Smooth muscle cell (in vitro differentiated cells): Measurements from ENCODE around the gene KIFC1. TPM values are rescaled to one million over a fixed set of nuclear protein-coding genes. Genes with fewer than 3 reads are reported as not detected.
"Not testable (repeated sequence)": the region's sequence is repeated elsewhere in the genome, so short reads cannot be mapped to it uniquely, and the experiment has no call there.

Experiments
- DNase-seq: peaks from one replicate; lab custom pipeline; 2025; ENCODE audit not compliant: unreplicated experiment; lab: John Stamatoyannopoulos, UW
- H2AFZ ChIP-seq: fragments of 200-600 bp; sonication (generic); 2 replicates; pipeline ENCODE4 v1.6.0; 2016; ENCODE audit warnings: antibody characterized with exemption, low read depth, mild to moderate bottlenecking
- H3F3A ChIP-seq: fragments of 200-600 bp; sonication (generic); 2 replicates; pipeline ENCODE4 v1.6.0; 2017; ENCODE audit warnings: antibody characterized with exemption, low read depth
- H3K27ac ChIP-seq: fragments of 200-600 bp; sonication (generic); 2 replicates; pipeline ENCODE4 v1.5.1; 2016; ENCODE audit warnings: low read depth, mild to moderate bottlenecking
- H3K27me3 ChIP-seq: fragments of 200-600 bp; sonication (generic); 2 replicates; pipeline ENCODE4 v1.6.1; 2016; ENCODE audit warnings: low read depth, mild to moderate bottlenecking
- H3K36me3 ChIP-seq: fragments of 200-600 bp; sonication (generic); 2 replicates; pipeline ENCODE4 v1.5.1; 2016; ENCODE audit warnings: low read depth
- H3K4me1 ChIP-seq: fragments of 200-600 bp; sonication (generic); 2 replicates; pipeline ENCODE4 v1.5.1; 2016; ENCODE audit warnings: low read depth
- H3K4me2 ChIP-seq: fragments of 200-600 bp; sonication (generic); 2 replicates; pipeline ENCODE4 v1.6.0; 2016; ENCODE audit warnings: mild to moderate bottlenecking
- H3K4me3 ChIP-seq: fragments of 200-600 bp; sonication (generic); 2 replicates; pipeline ENCODE4 v1.5.1; 2016; ENCODE audit warnings: mild to moderate bottlenecking
- H3K79me2 ChIP-seq: fragments of 200-600 bp; sonication (generic); 2 replicates; pipeline ENCODE4 v1.6.0; 2016; ENCODE audit warnings: low read depth, mild to moderate bottlenecking
- H3K9ac ChIP-seq: fragments of 200-600 bp; sonication (generic); 2 replicates; pipeline ENCODE4 v1.6.0; 2016; ENCODE audit warnings: low read depth
- H3K9me3 ChIP-seq: fragments of 200-600 bp; sonication (generic); replicated peaks from 2 replicates; pipeline ENCODE4 v1.5.1; 2016; ENCODE audit warnings: low read depth
- H4K20me1 ChIP-seq: fragments of 200-600 bp; sonication (generic); 2 replicates; pipeline ENCODE4 v1.6.0; 2016; ENCODE audit warnings: low read depth
- WGBS: methylation state at CpG from one replicate; pipeline ENCODE4 v1.1.7; 2016; ENCODE audit warnings: low lambda C conversion rate; 5-methylcytosine and 5-hydroxymethylcytosine counted together
- polyA plus RNA-seq: library from polyadenylated mRNA; unstranded; fragments of >200 nt; fragmentation: Nextera tagmentation; extraction: Ambion mirVana; gene quantifications from 2 replicates; pipeline ENCODE4 v1.2.1, GENCODE V29; 2016
- total RNA-seq: library from RNA; depleted of rRNA; stranded (reverse); fragments of >200 nt; gene quantifications from 2 replicates; pipeline ENCODE4 v1.2.3, GENCODE V29; 2014
- TF ChIP-seq, protein P1 (sequence below): fragments of 200-600 bp; sonication (generic); IDR thresholded peaks from 2 replicates; pipeline ENCODE4 v1.5.1; 2017; ENCODE audit warnings: borderline replicate concordance, mild to moderate bottlenecking, antibody characterized with exemption; ENCODE audit not compliant: insufficient read depth, poor library complexity, severe bottlenecking

The KIFC1 gene
- total and polyA plus RNA-seq, 2 experiments from 2014 or later: 8.8 to 12.0 TPM

DNA sequence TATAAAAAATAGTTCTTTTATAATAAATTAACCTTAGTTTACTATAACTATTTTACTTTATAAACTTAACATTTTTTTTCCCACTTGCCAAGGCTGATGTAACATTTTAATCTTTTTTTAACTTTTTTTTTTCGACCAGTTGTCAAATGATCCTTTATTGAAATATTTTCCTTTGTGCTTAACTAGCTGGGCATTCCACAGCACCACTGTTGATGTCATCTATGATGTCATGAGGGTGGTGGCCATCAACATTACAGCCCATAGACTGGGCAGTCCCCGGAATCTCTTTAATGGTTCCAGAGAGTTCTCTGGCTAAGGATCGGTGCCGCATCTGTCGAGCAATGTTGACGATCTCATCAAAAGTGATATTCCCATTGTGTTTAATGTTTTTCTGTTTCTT is 8.3 kb downstream of the KIFC1 start:
- H2AFZ ChIP-seq, H3K9me3 ChIP-seq, H3K4me1 ChIP-seq, H3K27ac ChIP-seq, H3K27me3 ChIP-seq, H3K4me2 ChIP-seq, H4K20me1 ChIP-seq, H3K36me3 ChIP-seq, H3K4me3 ChIP-seq, DNase-seq, H3F3A ChIP-seq, H3K9ac ChIP-seq: not testable (repeated sequence)
- WGBS: 98% methylated on average over 6 of the region's 6 CpGs
- peaks cover 33% of the 10 kb centered on the region for H3K79me2 ChIP-seq

DNA sequence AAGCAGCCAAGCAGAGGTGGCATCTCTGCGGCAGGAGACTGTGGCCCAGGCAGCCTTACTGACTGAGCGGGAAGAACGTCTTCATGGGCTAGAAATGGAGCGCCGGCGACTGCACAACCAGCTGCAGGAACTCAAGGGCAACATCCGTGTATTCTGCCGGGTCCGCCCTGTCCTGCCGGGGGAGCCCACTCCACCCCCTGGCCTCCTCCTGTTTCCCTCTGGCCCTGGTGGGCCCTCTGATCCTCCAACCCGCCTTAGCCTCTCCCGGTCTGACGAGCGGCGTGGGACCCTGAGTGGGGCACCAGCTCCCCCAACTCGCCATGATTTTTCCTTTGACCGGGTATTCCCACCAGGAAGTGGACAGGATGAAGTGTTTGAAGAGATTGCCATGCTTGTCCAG is 13.3 kb downstream of the KIFC1 start:
- H3K27me3 ChIP-seq: no peaks in the 10 kb centered on the region
- no peak for DNase-seq
- no peak overlapping the region for H3K4me3 ChIP-seq
- TF ChIP-seq, protein P1, sequence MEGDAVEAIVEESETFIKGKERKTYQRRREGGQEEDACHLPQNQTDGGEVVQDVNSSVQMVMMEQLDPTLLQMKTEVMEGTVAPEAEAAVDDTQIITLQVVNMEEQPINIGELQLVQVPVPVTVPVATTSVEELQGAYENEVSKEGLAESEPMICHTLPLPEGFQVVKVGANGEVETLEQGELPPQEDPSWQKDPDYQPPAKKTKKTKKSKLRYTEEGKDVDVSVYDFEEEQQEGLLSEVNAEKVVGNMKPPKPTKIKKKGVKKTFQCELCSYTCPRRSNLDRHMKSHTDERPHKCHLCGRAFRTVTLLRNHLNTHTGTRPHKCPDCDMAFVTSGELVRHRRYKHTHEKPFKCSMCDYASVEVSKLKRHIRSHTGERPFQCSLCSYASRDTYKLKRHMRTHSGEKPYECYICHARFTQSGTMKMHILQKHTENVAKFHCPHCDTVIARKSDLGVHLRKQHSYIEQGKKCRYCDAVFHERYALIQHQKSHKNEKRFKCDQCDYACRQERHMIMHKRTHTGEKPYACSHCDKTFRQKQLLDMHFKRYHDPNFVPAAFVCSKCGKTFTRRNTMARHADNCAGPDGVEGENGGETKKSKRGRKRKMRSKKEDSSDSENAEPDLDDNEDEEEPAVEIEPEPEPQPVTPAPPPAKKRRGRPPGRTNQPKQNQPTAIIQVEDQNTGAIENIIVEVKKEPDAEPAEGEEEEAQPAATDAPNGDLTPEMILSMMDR: no peak
- H3K9me3 ChIP-seq: no peaks in the 10 kb centered on the region
- H3K36me3 ChIP-seq: no peaks in the 10 kb centered on the region
- H3F3A ChIP-seq: peaks cover 4% of the 10 kb centered on the region
- H2AFZ ChIP-seq: no peak overlapping the region
- no peak overlapping the region for H3K9ac ChIP-seq
- H3K4me2 ChIP-seq: no peak overlapping the region
- no peaks in the 10 kb centered on the region for H3K4me1 ChIP-seq
- no peak overlapping the region for H3K27ac ChIP-seq
- no peaks in the 10 kb centered on the region for H3K79me2 ChIP-seq
- 95% methylated on average over 17 of the region's 17 CpGs for WGBS
- no peaks in the 10 kb centered on the region for H4K20me1 ChIP-seq

DNA sequence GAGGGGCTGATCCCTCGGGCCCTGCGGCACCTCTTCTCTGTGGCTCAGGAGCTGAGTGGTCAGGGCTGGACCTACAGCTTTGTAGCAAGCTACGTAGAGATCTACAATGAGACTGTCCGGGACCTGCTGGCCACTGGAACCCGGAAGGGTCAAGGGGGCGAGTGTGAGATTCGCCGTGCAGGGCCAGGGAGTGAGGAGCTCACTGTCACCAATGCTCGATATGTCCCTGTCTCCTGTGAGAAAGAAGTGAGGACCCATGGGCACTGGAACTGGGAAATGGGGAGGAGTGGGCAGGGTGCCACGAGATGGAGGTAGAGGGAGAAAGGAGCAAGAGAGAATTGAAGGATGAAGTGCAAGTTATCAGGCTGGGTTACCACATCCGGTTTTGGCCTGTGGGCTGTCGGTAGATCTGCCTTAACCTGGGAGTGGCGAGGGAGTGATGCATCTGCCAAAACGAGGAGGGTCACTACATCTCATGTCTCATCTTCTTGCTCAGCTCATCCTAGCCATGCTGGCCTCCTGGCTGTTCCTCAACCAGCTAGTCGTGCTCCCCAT is 13.8 kb downstream of the KIFC1 start:
- Histone ChIP-seq H3K27ac (no peak overlapping the region), H3K27me3 (no peaks in the 10 kb centered on the region), H4K20me1 (no peaks in the 10 kb centered on the region), H3K79me2 (no peaks in the 10 kb centered on the region), H3K36me3 (no peaks in the 10 kb centered on the region), H3K4me3 (no peak overlapping the region), H3K9me3 (no peaks in the 10 kb centered on the region), H3K9ac (no peak overlapping the region), H2AFZ (no peak overlapping the region), H3K4me1 (no peaks in the 10 kb centered on the region), H3K4me2 (no peak overlapping the region), H3F3A (peaks cover 4% of the 10 kb centered on the region)
- WGBS: 97% methylated on average over 15 of the region's 15 CpGs
- TF ChIP-seq, protein P1: no peak
- DNase-seq: no peak

DNA sequence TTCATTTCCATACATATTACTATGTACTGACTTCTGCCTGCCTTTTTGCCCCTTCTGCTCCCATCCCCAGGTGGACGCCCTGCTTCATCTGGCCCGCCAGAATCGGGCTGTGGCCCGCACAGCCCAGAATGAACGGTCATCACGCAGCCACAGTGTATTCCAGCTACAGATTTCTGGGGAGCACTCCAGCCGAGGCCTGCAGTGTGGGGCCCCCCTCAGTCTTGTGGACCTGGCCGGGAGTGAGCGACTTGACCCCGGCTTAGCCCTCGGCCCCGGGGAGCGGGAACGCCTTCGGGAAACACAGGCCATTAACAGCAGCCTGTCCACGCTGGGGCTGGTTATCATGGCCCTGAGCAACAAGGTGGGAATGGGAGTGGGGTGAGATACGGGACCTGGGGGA is 14.5 kb downstream of the KIFC1 start:
- H2AFZ ChIP-seq: no peak overlapping the region
- peaks cover 4% of the 10 kb centered on the region for H3F3A ChIP-seq
- WGBS: over 99% methylated on average over 17 of the region's 17 CpGs
- no peak overlapping the region for H3K27ac ChIP-seq
- no peaks in the 10 kb centered on the region for H3K4me1 ChIP-seq
- H3K9ac ChIP-seq: no peak overlapping the region
- H3K36me3 ChIP-seq: no peaks in the 10 kb centered on the region
- H3K27me3 ChIP-seq: no peaks in the 10 kb centered on the region
- H3K4me2 ChIP-seq: no peak overlapping the region
- DNase-seq: no peak
- peaks cover 2% of the 10 kb centered on the region for H3K79me2 ChIP-seq
- H3K9me3 ChIP-seq: no peaks in the 10 kb centered on the region
- no peak overlapping the region for H3K4me3 ChIP-seq
- H4K20me1 ChIP-seq: no peaks in the 10 kb centered on the region
- TF ChIP-seq, protein P1: no peak
